ENCODE data around the gene RTL5.

Gene RTL5

GRCh38 chrX:72130762-72131250 lies 909 bp downstream of the RTL5 start:
- intact Hi-C loops (cut with DNase I), result loop anchor here (1.0 to 5.0 kb wide), 2 partner anchors 51 to 113 kb away; partner anchors contain the start of gene PIN4
- peak in 1 of 10 donors; percentile 59 for DNase-seq

- intact Hi-C loops (cut with DNase I), result loop anchor here (5.0 kb wide), 1 partner anchor 52 kb away; the partner anchor contains the start of gene PIN4
- no peak for DNase-seq
These were observed 1.5 kb downstream of the RTL5 start for GRCh38 chrX:72130156-72130761.

- DNase-seq, result no peak
These were observed 2.1 kb downstream of the RTL5 start for GRCh38 chrX:72129661-72130060.

GRCh38 chrX:72128881-72129280 lies 2.8 kb downstream of the RTL5 start:
- no peak for DNase-seq

More at GRCh38 chrX:72129661-72130060, 2.1 kb downstream of the RTL5 start:
- intact Hi-C loops (cut with DNase I), result loop anchor here (5.0 kb wide), 2 partner anchors 53 to 127 kb away; partner anchors contain the start of gene PIN4

GRCh38 chrX:72128183-72128834 lies 3.4 kb downstream of the RTL5 start:
- intact Hi-C loops (cut with DNase I), result loop anchor here (5.0 kb wide), 1 partner anchor 126 kb away; no protein-coding TSS in a partner anchor
- no peak for DNase-seq

More at GRCh38 chrX:72128881-72129280, 2.8 kb downstream of the RTL5 start:
- intact Hi-C loops (cut with DNase I), result loop anchor here (5.0 kb wide), 1 partner anchor 127 kb away; no protein-coding TSS in a partner anchor

- intact Hi-C loops (cut with DNase I), result loop anchor here (5.0 kb wide), 1 partner anchor 125 kb away; no protein-coding TSS in a partner anchor
- no peak for DNase-seq
These were observed 4.4 kb downstream of the RTL5 start for GRCh38 chrX:72127332-72127731.

GRCh38 chrX:72126539-72127140 lies 5.1 kb downstream of the RTL5 start:
- DNase-seq, result peak; percentile 69 to 96 (median 84)
- intact Hi-C loops (cut with DNase I), result loop anchor here (5.0 kb wide), 1 partner anchor 124 kb away; no protein-coding TSS in a partner anchor

- intact Hi-C loops (cut with DNase I), result loop anchor here (5.0 kb wide), 1 partner anchor 124 kb away; no protein-coding TSS in a partner anchor
- no peak for DNase-seq
These were observed 5.7 kb downstream of the RTL5 start for GRCh38 chrX:72126048-72126415.

- intact Hi-C loops (cut with DNase I), result loop anchor here (5.0 kb wide), 1 partner anchor 123 kb away; no protein-coding TSS in a partner anchor
- no peak for DNase-seq
These were observed 6.2 kb downstream of the RTL5 start for GRCh38 chrX:72125331-72126047.

- no peak for DNase-seq
- intact Hi-C loops (cut with DNase I), result loop anchor here (5.0 kb wide), 1 partner anchor 122 kb away; no protein-coding TSS in a partner anchor
These were observed 7.0 kb downstream of the RTL5 start for GRCh38 chrX:72124540-72125201.

- peak in 1 of 10 donors; percentile 22 for DNase-seq
- intact Hi-C loops (cut with DNase I), result no loop called here
These were observed 8.1 kb downstream of the RTL5 start for GRCh38 chrX:72123471-72124185.

- intact Hi-C loops (cut with DNase I), result no loop called here
- no peak for DNase-seq
These were observed 8.9 kb downstream of the RTL5 start for GRCh38 chrX:72122621-72123337.

GRCh38 chrX:72121383-72121782 lies 10.3 kb downstream of the RTL5 start:
- intact Hi-C loops (cut with DNase I), result no loop called here
- DNase-seq, result no peak

- no peak for DNase-seq
- intact Hi-C loops (cut with DNase I), result no loop called here
These were observed 10.9 kb downstream of the RTL5 start for GRCh38 chrX:72120837-72121236.

- intact Hi-C loops (cut with DNase I), result no loop called here
These were observed 14.0 kb downstream of the RTL5 start for GRCh38 chrX:72117636-72118210.

GRCh38 chrX:72115380-72115779 lies 16.3 kb downstream of the RTL5 start:
- no peak for DNase-seq

More at GRCh38 chrX:72117636-72118210, 14.0 kb downstream of the RTL5 start:
- DNase-seq, result no peak

GRCh38 chrX:72114807-72115206 lies 16.9 kb downstream of the RTL5 start:
- intact Hi-C loops (cut with DNase I), result no loop called here
- DNase-seq, result no peak

More at GRCh38 chrX:72115380-72115779, 16.3 kb downstream of the RTL5 start:
- intact Hi-C loops (cut with DNase I), result no loop called here

- intact Hi-C loops (cut with DNase I), result no loop called here
- DNase-seq, result no peak
These were observed 17.4 kb downstream of the RTL5 start for GRCh38 chrX:72114306-72114705.

All from posterior cingulate gyrus (tissue), 11 donors.